DOHH2 (cell line): Measurements from ENCODE around the gene UHRF2.

ENCODE experiments used
- CTCF ChIP-seq: fragments of 200-600 bp; sonication (generic); IDR thresholded peaks from one replicate; pipeline ENCODE4 v1.5.1; 2014; ENCODE audit warnings: antibody characterized with exemption, mild to moderate bottlenecking, low read depth, low read length; ENCODE audit not compliant: poor library complexity, severe bottlenecking
- EZH2phosphoT487 ChIP-seq: fragments of 200-600 bp; sonication (generic); IDR thresholded peaks from 2 replicates; pipeline ENCODE4 v1.6.1; 2017; ENCODE audit warnings: borderline replicate concordance, mild to moderate bottlenecking, antibody characterized with exemption, low read length, moderate library complexity, mixed read lengths

- TF ChIP-seq CTCF = no peak
- TF ChIP-seq EZH2phosphoT487 = no peak
Measured at GRCh38 chr9:6525326-6526045, 112.5 kb downstream of the UHRF2 start.
